GM12873 (cell line): ENCODE results near the gene ACVRL1.
A peak's percentile ranks its signal among the peaks of the same experiment; 100 is the strongest.

Source experiments
- CTCF ChIP-seq: IDR thresholded peaks from 2 replicates; pipeline ENCODE4 v1.5.1; 2012; ENCODE audit warnings: low read depth, mild to moderate bottlenecking, moderate library complexity, low read length, control low read depth; ENCODE audit not compliant: insufficient read depth; ENCODE audit errors: missing control alignments

Gene ACVRL1

DNA sequence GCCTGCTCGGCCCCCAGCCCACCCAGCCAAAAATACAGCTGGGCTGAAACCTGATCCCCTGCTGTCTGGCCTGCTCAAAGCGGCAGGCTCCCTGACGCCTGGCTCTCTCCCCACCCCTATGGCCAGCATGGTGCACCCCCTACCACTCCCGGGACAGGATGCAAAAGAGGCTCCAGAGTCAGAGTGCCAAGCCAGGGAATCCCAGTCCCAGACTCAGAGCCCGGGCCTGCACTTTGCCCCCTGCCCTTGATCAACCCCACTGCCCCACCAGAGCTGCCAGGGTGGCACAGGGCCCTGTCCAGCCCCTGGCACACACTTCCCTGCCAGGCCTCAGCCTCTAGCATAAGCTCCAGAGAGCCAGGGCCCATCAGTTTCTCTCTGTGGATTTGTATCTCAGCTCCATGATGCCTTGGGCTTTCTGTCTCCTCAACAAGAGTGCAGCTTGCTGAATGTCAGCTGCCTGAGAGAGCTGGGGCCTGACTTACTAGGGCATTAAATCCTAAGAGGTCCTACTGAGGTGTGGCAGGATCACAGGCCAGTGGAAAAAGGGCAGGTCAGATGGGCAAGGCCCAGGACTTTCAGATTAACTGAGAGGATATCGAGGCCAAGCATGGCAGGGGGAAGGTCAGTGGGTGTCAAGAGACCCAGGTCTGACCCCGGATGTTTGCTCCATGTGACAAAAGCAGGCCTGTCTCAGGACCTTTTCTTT is 13.9 kb downstream of the ACVRL1 start:
- TF ChIP-seq CTCF: no peak

DNA sequence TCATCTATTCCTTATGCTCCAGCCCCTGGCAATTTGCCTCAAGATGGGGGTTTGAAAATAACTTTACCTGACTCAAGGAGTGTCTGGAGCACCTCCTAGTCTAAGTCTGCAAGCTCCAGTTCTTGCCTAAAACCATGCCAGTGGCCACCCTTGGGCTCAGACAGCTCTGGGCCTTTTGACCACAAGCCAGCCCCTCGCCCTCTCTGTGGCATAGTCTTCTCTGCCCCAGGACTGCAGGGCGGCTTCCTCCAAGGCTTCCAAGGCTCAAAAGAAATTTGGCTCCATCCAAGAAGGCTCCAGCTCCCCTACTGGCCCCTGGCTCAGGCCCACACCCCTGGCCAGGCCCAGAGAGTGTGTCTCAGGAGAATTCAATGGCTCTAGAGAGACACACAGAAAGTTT is 14.8 kb downstream of the ACVRL1 start:
- no peak for TF ChIP-seq CTCF

GRCh38 chr12:51922762-51923505 is 15.6 kb downstream of the ACVRL1 start:
- no peak for TF ChIP-seq CTCF

DNA sequence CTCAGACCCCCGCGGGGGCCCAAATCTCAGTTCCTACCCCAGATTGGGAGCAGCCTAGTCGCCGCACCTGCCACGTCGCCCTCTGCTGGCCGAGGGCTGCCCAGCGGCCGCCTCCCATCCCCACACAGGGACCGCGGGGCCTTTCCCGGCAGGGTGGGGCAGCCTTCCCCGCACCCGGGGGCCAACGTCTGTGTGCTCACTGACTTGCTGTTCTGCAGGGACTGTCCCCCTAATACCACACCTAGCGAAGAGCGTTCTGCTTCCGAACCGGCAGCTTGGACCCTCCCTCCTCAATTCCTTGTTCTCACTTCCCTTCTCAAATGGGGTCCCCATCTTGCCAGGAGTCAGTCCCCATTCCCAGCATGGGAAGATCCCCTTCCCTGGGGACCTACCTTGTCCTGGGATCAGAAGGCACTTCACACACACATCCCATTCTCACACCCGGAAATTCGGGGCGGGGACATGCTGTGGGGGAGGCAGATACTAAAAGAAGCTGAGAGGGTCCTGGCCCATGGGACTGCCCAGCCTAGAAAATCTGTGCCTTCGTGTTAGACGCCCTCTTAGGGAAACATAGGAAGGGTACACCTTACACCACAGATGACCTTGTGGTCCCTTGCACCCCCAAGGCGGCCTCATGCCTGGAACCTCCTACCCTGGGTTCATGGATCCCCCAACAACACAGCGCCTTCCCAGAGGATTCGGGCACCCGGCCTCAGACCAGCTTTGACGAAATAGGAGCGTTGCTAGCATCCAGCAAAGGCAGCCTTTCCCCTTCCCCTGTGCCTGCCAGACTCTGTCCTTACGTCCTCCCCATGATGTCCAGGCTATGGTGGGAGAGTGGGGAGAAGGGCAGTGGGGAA is 16.4 kb downstream of the ACVRL1 start:
- TF ChIP-seq CTCF: peak; percentile 83

DNA sequence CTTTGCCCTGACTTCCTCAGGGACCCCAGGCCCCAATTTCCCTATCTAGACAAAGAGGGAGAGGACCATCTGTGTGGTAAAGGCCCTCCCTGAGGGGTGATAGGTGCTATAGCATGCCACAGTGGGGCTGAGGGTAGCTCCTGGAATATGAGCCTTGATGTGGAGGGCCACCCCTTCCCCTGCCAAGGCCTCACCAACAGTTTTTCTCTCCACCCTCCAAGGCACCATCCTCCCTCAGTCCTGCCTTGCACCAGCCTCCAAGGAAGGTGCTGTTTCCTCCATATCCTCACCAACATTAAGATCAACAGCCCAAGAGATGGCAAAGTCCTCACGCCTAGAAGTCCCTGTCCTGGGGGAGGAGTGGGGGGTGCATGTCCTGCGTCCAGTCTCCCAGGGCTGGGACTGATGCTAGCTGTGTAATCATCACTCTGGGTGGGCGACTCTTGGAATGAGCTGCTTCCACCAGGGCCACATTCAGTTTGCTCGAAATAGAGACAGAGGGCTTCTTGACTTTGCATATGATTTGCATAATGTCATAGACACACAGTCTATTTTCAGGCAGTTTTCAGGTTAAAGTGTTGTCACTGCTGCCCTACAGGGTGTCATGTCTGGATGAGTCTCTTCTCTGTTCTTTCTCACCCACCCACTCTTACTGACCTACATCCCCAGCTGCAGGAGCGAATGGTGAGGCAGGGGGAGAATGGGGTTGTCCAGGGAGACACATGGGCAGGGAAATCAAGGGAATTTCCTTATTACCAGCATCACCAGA is 17.4 kb downstream of the ACVRL1 start:
- no peak for TF ChIP-seq CTCF

DNA sequence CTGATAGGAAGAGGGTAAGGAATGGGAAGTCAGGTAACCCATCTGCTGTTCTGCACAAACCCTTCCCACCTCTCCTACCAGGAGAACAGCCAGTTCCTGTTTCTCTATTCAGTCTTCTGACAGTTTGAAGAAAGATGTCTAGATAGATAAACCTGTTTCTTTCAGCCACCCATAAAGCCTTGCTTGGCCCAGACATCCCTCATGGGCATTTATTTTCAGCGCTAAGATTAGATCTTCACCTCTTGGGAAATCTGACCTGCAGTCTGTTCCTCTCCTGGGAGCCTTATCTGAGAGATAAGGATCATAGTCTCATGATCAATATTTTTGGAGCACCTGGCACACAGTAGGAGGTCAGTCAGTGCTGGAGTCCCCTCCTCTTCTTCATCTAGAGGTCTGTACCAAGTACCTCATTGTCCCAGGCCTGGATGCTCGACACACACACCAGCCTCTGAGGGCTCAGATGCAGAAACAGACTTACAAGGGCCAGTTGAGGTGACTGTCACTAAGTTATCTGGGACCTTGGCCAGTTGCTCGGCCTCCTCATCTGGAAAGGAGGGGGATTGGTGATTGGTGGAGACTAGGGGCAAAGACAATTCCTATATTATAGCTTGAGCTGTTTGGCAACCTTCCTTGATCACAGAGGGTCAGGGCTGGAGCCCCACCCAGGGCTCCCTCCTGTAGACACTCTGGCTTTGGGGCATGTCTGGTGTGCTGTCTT is 18.2 kb downstream of the ACVRL1 start:
- TF ChIP-seq CTCF: no peak
